GM10847 (cell line): Measurements from ENCODE around the gene APOBEC3B.
A peak's percentile ranks its signal among the peaks of the same experiment; 100 is the strongest.

Source experiments
- POLR2A ChIP-seq: IDR thresholded peaks from 2 replicates; pipeline ENCODE4 v1.6.1; 2011; ENCODE audit not compliant: insufficient read length; ENCODE audit errors: extremely low read depth

Gene APOBEC3B

DNA sequence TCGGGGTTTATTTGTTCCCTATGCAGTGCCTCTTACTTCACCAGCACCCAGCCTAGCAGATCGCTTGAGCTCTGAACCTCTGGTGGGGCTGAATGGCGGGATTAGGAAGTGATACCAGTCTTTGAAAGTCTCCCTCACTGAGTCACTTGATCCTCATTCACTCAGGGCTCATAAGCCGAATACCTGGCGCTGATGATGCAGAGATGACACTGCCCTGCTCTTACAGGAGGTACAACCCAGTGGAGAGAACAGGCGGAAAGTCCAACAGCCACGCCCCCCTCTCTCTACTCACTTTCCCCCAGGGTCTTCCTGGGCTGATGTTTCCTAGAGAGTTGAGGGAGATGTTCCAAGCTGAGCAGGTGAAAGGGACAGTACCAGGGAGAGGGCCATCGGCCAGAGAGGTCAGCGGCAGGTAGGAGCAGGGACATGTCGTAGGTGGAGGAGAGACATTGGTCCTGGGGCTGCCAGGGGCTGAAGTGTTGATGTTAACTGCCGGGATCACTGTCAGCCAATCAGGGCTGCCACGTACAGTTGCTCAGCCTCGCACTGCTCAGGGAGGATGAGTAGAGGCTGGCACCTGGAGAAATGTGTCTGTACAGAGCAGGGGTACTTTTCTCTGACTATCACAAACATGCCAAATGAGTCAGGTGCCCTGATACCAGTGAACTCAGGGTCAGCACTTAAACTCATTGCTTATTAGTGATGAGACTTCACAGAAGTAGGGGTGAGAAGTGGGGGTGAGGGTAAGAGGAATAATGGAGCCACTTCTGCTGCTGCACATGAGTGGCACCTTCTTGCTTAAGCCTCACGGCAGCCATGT lies 34.6 kb upstream of the APOBEC3B start:
- TF ChIP-seq POLR2A, result no peak

DNA sequence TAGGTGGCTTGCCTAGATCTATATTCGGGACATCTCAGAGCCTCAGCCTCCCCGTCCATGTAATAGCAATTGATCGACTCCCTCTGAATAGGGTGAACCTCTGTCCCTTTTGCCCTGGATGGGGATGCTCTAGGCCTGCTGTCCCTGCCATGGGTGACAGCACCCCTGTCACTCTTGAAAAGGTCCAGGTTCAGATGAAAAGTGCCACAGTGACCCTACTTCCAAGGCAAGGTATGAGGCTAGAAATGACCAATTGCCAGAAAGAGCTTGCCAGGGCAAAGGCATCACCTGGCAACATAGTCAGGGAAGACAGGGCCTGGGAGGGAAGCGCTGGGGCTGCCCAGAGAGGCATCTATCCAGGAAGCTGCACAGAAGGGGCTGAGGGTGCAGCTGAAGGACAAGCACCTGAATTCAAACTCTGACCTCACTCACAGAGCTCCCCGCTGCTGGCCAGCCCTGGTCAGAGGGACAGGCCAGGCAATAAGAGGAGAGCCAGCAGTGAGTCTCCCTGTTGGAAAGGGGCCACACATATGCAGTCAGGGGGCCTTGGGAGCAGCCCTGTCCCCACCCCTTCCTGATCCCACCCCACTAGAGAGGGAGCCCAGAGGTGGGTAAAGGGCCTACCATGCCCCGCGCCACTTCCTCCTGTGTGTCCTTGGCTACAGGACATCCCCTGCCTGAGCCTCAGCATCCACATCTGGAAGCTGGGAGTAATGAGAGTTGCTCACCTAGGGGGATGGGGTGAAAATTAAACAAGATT lies 33.8 kb upstream of the APOBEC3B start:
- no peak for TF ChIP-seq POLR2A

- TF ChIP-seq POLR2A, result no peak
These were observed 32.2 kb upstream of the APOBEC3B start for GRCh38 chr22:38949889-38950405.

GRCh38 chr22:38950527-38951295 lies 31.4 kb upstream of the APOBEC3B start:
- no peak for TF ChIP-seq POLR2A

DNA sequence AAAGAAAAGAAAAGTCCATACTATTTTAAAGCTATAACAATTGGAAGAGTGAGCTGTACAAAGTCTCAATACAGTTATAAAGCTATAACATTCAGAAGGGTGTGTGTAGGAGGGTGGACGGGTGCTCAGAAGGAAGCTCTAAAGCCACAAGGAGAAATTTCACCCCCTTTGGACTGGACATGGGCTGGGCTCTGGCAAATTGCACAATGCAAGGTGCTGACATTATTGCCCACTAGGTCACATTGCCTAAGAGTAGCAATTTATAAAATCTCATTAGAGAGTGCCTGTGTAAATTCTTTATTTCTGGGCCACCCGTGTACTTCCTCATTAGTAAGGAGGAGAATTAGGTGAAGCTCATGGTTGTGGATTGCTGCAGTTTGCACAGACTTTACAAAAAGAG lies 30.4 kb upstream of the APOBEC3B start:
- TF ChIP-seq POLR2A, result no peak

DNA sequence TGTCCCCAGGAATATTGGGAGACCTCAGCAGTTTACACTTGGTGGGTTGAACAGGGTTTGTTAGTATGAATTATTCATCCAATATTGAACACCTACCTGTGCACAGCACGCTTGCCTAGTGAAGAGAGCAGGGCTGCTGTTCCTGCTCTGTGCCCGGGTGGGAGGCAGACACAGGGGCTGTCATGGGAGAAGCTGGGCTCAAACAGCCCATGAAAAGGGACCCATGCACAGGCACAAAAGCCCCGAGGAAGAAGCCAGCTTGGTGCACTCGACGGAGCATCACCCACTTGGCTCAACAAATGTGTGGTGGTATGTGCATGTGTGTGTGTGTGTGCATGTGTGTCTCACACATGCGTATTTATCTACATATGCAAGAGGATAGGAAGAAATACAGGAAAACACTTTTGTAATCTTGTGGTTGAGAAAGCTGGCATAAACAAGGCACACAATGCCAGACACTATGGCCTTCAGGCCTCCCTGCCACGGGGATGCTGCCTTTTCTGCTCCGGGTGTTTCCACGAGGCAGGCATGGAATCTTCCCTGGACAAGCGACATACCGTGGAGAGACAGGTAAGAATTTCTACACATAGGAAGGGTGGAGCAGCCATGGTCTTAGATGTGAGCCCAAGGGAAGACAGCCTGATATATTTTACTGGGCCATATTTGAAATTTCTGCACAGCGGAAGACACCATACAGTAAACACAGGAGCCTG lies 29.7 kb upstream of the APOBEC3B start:
- TF ChIP-seq POLR2A, result no peak

DNA sequence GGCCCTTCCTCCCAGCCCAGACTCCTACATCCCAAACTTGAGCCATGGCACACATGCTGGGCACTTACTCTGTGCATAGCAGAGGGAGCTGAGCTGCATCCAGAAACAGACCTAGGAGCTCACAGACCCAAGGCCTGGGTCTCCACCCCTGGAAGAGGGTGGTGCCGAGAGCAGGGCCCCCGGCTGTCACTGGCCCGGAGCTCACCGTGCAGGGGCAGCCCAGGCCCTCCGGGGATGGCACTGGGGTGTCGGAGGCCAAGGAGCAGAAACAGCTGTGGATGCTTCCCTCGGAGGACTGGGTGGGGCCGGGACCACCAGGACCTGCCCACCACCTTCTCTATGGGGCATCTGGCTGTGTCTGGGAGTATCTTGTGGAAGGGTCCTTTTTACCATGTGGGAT lies 29.1 kb upstream of the APOBEC3B start:
- no peak for TF ChIP-seq POLR2A

DNA sequence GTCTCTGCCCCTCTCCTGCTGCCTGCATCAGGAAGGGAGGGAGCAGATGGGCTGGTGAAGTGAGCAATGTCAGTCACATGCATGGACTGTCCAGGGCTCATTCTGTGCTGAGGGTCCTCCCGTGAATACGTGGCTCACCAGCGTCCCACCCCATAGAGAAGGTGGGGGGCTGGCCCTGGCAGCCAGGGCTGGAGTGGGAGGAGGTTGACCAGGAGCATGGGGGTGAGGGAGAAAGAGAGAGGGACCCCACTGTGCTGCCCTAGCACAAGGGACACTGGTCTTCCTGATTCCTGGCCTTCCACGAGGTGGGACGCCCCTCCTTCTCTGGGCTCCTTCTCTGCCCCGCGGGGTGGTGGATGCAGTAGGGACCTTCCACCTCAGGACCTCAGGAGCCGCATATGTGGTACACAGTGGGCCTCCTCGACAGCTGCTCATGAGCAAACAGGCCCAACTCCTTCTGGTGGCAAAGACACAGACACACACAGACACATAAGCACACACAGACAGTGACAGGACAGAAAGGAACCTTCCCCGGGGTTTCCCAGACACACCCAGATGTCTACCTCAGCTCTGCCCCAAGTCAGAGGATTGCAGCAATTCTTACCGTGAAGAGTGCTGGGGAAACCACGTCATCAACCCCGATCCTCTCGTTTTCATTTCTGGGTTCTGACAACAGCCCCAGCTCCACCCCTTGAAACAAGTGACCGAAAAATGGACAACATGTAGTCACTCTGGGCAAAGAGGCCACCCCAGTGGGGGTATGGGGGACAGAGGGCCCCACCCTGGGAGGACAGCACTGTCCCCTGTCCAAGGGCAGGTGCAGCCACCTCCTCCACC lies 28.4 kb upstream of the APOBEC3B start:
- TF ChIP-seq POLR2A, result peak; percentile 31

DNA sequence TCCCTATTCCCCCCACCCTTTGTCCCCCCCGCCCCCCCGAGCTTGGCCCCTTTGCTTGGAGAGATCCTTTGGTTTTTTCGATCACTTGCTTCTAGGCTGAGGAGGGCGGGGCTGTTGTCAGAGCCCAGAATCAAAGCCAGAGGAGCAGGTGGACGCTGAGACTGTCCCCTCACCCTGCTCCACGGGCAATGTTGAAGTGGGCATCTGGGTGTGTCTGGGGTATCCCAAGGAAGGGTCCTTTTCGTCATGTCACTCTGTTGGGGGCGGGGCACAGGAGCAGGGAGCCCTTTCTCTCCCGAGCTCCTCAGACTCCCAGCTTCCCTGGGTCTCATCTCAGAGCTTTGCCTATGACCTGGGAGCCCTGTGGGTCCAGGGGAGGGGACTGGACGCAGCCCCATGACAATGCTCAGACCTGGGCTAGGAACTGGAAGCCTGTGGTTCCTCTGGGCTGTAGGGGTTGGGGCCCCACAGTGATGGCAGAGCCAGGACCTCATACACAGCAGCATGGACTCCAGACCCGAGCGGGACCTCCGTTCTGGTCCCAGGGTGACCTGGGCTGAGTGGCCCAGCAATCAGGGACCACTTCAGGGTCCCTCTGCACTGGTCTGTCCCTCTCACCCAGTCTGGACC lies 27.6 kb upstream of the APOBEC3B start:
- no peak for TF ChIP-seq POLR2A

DNA sequence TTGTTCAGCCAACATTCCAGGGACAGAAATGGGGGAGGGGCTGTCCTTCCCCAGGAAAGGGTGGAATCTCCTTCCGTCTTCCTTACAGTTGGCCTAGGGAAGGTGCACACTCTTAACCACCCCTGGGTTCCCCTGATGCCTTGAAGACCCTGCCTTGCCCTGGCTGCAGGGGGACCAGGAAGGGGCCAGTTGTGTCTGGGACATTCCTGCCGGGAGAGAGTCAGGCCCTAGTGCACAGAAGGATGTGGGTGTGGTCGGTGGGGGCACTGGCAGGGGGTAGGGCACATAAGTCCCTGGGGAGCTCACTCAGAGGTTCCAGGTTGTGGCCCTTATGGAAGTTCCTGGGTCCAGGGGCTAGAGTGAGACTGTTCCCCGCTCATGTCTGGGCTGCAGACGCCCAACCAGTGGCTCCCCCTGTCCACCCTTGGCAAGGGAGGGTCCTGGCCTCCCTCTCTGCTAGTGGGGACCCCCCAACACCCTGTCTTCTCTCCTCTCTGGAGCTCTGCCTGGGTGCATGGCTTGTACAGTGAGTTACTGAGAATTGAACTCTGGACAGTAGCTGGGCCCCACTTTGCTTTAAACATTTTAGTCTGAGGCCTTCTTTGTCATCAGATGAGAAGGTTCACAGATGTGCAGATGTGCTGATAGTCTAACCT lies 26.8 kb upstream of the APOBEC3B start:
- no peak for TF ChIP-seq POLR2A

DNA sequence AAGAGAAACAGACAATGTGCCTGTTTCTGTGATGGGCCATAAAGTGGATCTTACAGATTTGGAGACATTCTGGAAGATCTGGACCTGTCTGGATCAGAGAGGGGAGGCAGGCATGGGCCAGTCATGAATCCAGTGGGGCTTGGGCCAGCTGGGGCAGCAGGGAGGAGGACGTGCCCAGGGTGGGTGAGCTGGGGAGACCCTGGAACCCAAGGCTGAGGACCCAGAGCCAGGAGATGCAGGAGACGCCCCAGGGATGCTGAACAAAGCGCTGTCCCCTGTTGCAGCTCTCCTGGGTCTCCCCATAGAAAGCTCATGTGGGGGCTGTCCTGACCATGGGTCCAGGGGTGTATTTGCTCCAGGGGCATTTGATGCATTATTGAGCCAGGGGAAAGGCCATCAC lies 26.2 kb upstream of the APOBEC3B start:
- no peak for TF ChIP-seq POLR2A

DNA sequence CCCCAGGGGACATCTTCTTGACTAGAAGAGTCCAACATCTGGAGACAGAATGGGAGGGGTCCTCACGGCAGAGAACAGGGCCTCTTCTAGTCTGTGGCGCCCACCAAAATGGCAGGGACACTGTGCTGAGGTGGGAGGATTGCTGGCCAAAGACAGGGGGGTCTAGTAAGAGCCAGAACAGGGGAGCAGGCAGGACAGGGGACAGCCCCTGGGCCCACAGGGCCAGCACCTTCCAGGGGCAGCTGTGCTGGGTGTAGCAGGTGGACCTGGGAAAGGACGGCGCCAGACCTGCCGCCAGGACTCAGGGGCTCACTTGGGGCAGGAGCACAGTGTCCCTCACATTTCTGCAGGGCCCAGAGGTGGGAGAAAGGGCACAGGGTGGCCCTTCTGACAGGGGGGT lies 25.6 kb upstream of the APOBEC3B start:
- TF ChIP-seq POLR2A, result no peak
